Fibroblast of villous mesenchyme (primary cell): ENCODE measurements around the gene DDIT4. TPM values are rescaled to one million over a fixed set of nuclear protein-coding genes. Genes with fewer than 3 reads are reported as not detected.

Experiments used
- DNase-seq: peaks from one replicate; pipeline ENCODE4 v3.0.0-alpha.2; 2010; ENCODE audit warnings: low read depth
- H3K4me3 ChIP-seq: 2 replicates; pipeline ENCODE4 v1.5.1; 2011; ENCODE audit warnings: low read depth, mild to moderate bottlenecking, low read length
- total RNA-seq: library from RNA; depleted of rRNA; stranded (reverse); fragments of >200 nt; gene quantifications from 2 replicates; pipeline ENCODE4 v1.2.3, GENCODE V29; 2012
- TF ChIP-seq, protein P1 (sequence below): IDR thresholded peaks from 2 replicates; pipeline ENCODE4 v1.5.1; 2012; ENCODE audit warnings: low read depth, mild to moderate bottlenecking, low read length; ENCODE audit not compliant: insufficient read depth

The DDIT4 gene
- total RNA-seq, 1 donor, result 88.5 TPM

DNA sequence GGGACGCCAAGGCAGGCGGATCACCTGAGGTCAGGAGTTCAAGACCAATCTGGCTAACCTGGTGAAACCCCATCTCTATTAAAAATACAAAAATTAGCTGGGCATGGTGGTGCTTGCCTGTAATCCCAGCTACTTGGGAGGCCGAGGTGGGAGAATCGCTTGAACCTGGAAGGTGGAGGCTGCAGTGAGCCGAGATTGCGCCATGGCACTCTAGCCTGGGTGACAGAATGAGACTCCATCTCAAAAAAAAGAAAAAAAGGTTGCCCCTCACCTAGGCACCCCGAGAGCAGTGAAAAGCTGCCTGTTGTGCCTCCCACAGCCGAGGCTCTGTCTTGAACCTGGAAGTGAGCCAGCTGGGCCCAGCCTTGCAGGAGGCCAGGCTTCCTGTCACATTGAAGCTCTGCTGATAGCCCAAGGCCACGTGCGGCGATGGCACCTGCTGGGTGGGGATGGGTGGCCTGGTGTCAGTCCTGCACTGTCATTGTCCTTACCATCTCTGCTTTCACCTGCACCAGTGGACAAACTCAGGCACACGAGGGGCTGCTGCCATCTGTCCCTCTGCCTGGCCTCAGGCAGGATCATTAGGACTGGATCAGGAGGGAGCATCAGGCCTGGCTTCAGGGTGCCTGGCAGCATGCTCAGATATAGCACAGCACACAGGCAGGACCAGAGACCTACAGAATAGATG lies 43.2 kb downstream of the DDIT4 start:
- no peak for DNase-seq
- H3K4me3 ChIP-seq, result no peak overlapping the region
- TF ChIP-seq, protein P1, sequence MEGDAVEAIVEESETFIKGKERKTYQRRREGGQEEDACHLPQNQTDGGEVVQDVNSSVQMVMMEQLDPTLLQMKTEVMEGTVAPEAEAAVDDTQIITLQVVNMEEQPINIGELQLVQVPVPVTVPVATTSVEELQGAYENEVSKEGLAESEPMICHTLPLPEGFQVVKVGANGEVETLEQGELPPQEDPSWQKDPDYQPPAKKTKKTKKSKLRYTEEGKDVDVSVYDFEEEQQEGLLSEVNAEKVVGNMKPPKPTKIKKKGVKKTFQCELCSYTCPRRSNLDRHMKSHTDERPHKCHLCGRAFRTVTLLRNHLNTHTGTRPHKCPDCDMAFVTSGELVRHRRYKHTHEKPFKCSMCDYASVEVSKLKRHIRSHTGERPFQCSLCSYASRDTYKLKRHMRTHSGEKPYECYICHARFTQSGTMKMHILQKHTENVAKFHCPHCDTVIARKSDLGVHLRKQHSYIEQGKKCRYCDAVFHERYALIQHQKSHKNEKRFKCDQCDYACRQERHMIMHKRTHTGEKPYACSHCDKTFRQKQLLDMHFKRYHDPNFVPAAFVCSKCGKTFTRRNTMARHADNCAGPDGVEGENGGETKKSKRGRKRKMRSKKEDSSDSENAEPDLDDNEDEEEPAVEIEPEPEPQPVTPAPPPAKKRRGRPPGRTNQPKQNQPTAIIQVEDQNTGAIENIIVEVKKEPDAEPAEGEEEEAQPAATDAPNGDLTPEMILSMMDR, result no peak

DNA sequence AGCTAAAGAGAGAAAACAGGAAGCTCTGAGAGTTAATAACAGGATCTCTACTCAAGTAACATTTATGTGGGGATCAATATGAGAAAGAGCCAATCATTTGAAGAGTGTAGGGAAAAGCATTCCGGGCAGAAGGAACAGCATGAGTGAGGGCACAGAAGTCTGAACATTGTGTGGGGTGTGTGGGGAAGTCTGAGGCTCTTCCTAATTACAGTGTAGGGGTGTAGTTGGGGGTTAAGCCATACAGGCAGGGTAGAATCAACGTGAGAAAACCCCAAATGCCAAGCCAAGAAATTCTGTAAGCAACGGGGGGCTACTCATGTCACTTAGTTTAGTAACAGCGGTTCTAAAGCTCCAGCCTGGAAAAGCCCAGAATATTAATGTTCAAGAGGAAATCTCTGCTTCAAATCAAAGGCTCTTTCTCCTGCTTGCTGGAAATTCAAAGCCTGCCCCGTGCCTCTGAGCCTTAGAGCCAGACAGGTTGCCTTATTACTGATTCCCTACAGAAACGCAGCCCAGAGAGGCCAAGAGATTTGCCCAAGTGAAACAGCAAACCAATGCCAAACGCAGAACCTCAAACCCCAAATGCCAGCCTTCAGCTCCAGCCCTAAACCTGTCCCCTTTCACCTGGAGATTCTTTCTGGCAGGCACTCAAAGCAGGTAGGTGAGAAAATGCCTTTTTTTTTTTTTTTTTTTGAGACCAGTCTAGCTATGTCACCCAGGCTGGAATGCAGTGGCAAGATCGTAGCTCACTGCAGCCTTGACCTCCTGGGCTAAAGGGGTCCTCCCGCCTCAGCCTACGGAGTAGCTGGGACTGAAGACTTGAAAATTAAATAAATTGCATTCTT lies 44.9 kb downstream of the DDIT4 start:
- peak overlapping the region; percentile 51 for H3K4me3 ChIP-seq
- TF ChIP-seq, protein P1, result no peak
- DNase-seq, result peak; percentile 34

- TF ChIP-seq, protein P1, result no peak
- peak; percentile 96 for DNase-seq
- peak overlapping the region; percentile 51 for H3K4me3 ChIP-seq
These were observed 45.9 kb downstream of the DDIT4 start for GRCh38 chr10:72319416-72320254.

GRCh38 chr10:72320676-72321247 lies 47.0 kb downstream of the DDIT4 start:
- H3K4me3 ChIP-seq, result peak overlapping the region; percentile 29
- peak; percentile 100 for DNase-seq
- TF ChIP-seq, protein P1, result no peak

DNA sequence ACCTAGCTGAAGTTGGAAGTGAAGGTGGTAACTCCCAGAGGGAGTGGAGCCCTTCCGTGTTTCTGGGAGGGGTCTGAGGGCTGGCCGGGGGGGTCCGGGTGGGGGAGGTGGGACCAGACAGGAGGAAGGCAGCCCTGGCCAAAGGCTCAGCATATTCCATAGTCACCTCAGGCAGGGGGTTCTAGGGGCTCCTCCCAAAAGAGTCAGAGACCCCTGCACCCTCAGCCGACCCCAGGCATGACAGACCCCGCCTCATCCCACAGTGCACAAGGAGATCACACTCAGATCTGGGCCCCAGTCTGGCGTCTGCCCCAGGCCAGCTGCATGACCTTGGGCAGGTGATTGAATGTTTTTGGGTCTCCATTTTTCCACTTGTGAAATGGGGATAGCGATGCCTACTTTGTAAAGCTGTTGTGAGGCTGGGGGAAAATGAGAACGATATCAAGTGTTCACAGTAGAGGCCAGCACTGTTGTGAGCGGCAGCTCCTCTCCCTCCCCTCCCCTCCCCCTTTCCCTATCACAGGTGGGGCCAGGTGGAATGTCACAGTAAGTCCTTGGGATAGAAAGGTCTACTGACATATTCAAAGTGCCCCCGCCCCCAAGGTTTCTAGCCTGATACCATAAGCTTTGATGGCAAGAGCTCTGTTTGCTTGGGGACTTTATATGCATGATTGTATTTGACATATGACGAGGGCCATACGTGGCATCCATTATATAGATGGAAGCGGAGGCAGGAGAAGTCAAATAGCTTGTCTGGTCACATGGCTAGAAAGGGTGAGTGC lies 47.7 kb downstream of the DDIT4 start:
- H3K4me3 ChIP-seq, result peak overlapping the region; percentile 29
- DNase-seq, result no peak
- TF ChIP-seq, protein P1, result no peak

- TF ChIP-seq, protein P1, result no peak
- no peak for DNase-seq
- H3K4me3 ChIP-seq, result no peak overlapping the region
These were observed 48.2 kb downstream of the DDIT4 start for GRCh38 chr10:72322030-72322279.
